ENCODE measurements around the gene HSPG2. TPM values are rescaled to one million over a fixed set of nuclear protein-coding genes. Genes with fewer than 3 reads are reported as not detected.
"Not testable (repeated sequence)": the region's sequence is repeated elsewhere in the genome, so short reads cannot be mapped to it uniquely, and the experiment has no call there.

Gene HSPG2
- 0.91 and 1.3 TPM in 2 replicates for total RNA-seq

DNA sequence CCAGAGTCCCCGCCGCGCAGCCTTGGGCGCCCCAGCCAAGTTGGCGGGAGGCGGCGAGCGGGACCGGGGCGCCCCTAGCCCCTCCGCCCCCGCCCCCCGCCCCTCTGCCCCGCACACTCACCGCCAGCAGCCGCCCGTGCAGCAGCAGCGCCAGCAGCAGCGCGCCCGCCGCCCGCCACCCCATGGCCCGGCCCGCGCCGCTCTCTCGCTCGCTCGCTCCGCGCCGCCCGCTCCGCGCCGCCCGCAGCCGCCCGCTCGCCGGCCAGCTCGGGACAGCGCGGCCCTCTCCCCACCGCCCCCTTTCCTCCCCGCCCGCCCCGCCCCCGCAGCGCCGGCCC, at the start of gene HSPG2:
Gene HSPG2, minus strand, starts transcription at position 277 of the 338 bp plus-strand sequence. Its CDS starts 93 bp downstream, at position 184.
- intact Hi-C loops (cut with micrococcal nuclease), result no loop called here

DNA sequence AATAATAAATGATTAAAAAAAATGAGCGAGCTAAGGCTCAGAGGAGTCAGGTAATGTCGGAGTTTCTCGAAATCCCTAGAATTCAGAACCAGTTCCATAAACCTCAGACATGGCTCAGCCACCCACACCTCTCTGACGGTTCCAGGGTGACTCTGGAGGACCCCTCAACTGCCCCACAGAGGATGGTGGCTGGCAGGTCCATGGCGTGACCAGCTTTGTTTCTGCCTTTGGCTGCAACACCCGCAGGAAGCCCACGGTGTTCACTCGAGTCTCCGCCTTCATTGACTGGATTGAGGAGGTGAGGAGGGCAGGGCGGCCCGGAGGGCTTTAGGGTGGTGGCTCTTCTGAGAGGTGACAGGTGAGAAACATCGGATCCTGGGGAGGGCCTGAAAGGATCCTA, 49.3 kb upstream of the HSPG2 start:
- intact Hi-C loops (cut with micrococcal nuclease), result loop anchor here (2.0 kb wide), 1 partner anchor 22 kb away; no protein-coding TSS in a partner anchor

DNA sequence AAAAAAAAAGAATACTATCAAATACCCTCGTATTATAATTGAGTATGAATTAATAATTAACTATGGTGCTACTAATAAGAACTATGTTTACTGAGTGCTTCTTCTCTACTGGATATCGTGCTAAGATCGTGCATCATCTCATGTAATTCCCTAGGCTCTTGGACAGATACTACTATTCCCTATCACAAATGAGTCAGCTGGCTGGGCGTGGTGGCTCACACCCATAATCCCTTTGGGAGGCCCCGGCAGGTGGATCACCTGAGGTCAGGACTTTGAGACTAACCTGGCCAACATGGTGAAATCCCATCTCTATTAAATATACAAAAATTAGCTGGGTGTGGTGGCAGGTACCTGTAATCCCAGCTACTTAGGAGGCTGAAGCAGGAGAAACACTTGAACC, 48.8 kb upstream of the HSPG2 start:
- intact Hi-C loops (cut with micrococcal nuclease), result loop anchor here (2.0 kb wide), 1 partner anchor 23 kb away; no protein-coding TSS in a partner anchor

DNA sequence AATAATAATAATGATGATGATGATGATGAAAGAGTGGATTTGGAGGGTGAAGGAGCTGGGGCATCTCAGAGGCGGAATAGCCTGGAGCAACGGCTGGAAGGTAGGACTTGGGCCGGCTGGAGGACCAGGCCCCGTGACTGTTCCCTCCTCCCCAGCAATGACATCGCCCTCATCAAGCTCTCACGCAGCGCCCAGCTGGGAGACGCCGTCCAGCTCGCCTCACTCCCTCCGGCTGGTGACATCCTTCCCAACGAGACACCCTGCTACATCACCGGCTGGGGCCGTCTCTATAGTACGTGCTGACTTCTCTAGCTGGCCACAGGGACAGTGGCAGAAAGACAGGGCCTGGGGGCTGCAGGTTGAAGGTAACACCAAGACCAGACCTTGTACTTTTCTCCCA, 46.4 kb upstream of the HSPG2 start:
- intact Hi-C loops (cut with micrococcal nuclease), result not testable (repeated sequence)

DNA sequence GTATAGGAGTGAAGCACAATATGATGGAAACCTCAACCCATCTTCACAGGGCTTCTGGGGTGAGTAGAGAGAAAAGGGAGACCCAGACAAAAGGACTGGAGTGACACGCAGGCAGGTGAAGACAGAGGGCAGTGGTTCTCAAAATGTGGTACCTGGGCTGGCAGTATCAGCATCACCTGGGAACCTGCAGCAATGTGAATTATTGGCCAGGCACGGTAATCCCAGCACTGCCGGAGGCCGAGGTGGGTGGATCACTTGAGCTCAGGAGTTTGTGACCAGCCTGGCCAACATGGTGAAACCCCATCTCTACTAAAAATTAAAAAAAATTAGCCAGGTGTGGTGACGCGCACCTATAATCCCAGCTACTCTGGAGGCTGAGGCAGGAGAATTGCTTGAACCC, 45.0 kb upstream of the HSPG2 start:
- intact Hi-C loops (cut with micrococcal nuclease), result not testable (repeated sequence)

DNA sequence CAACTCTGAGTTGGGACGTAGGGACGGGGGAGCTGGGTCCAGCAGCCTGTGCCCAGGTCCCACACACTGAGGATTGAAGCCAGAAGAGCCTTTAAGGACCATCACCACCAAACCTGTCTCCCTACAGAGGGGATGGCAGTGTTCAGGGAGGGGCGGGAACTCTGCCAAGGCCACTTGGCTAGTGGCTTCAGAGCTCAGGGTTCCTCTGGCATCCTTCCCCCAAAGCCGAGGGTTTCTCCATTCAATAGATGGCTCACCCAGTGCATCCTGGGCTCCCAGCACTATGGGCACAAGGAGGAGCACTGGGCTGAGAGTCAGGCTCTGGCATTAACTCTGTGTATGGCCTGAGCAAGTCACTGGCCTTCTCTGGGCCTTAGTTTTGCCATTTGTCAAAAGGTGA, 44.1 kb upstream of the HSPG2 start:
- intact Hi-C loops (cut with micrococcal nuclease), result not testable (repeated sequence)

DNA sequence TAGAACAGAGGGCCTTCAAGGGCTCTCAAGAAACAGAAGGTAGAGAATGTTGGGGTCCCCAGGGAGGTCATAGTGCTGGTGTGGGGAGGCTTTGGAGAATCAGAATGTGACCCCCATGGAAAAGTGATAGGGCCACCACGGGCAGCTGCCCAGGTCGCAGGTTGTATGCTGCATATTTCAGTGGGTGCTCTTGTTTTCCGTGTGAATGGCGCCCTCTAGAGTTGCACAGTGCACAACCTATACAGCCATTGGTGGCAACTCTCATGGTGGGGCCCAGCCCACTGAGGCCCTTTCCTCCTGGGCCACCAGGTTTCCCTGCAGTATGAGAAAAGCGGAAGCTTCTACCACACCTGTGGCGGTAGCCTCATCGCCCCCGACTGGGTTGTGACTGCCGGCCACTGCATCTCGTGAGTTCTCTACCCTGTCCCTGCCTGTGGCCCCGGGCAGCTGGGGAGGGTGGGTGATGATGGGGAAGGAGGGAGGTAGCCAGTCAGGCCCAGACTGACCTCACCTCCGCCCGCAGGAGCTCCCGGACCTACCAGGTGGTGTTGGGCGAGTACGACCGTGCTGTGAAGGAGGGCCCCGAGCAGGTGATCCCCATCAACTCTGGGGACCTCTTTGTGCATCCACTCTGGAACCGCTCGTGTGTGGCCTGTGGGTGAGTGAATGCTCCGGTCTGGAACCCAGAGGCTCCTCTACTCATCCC, 43.6 kb upstream of the HSPG2 start:
- intact Hi-C loops (cut with micrococcal nuclease), result not testable (repeated sequence)

DNA sequence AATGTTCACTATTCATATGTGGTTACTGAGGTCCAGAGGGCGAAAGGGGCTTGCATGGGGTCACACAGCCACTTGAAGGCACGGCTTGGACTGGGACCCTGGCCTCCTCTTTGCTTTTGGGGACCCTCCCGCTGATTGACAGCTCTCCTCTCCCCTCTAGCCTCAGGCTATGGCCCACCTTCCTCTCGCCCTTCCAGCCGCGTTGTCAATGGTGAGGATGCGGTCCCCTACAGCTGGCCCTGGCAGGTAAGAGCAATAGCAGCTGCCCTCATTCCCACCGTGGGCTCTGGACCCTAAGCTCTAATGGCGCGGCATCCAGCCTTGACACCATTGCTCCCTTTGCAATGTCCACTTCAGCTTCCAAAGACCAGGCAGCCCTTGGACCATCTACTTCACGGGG, 41.1 kb upstream of the HSPG2 start:
- intact Hi-C loops (cut with micrococcal nuclease), result not testable (repeated sequence)

DNA sequence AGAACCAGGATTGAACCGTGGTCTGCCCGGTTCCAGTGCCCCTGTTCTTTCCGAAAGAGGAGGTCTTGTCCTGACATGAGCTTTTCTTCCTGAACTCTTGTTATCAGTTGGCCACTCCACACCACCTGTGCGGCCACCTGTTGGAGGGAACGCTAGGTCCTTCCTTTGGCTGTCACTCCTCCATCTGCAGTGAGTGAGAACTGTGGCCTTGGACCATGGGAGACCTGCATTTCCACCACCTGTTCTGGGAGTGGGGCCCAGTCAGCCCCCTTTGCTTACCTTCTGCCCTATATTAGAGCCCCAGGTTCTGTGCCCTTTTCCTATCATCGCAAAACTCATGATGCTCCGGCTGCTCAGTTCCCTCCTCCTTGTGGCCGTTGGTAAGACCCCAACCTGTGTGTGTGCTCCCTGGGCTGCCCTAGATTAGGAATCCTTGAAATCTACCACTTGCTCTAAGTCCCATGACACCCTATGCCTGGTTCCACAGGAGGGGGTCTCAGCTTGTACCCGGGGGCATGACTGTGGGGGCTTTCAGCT, 39.7 kb upstream of the HSPG2 start, which contains the start of gene CELA3B:
Gene CELA3B, plus strand, starts transcription at position 320 of the 537 bp plus-strand sequence. Its CDS starts 18 bp downstream, at position 338.
- intact Hi-C loops (cut with micrococcal nuclease), result not testable (repeated sequence)

DNA sequence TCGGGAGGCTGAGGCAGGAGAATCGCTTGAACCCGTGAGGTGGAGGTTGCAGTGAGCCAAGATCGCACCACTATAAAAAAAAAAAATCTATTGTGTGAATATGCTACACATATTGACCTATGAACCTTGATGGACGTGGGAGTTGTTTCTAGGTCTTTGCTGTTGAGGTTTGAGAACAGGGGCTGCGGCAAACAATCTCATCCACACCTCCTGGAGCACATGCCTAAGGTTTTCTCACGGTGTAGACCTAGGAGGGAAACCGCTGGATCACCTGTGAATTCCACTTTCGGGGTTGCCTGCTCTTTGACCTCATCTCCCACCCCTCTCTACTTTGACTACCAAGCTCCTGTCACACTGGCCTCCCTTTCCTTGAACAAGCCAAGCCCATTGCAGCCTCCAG, 38.2 kb upstream of the HSPG2 start:
- intact Hi-C loops (cut with micrococcal nuclease), result not testable (repeated sequence)

DNA sequence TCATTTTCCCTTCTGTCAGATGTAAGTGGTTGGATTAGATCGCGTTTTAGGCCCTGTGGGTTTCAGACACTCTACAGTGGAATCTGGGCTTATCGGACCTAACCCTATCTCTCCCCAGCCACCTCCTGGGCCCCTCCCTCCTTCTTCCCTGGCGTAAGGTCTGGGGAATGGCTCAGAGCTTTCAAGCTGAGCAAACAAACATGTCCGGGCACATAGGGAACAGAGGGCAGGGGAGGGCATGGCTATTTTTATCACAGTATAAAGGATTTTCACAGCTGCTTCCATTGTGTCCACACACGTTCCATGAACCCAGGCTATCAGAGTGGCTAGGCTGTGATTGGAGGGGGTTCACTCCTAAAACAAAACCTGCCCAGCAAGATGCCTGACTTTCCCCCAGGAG, 37.6 kb upstream of the HSPG2 start:
- intact Hi-C loops (cut with micrococcal nuclease), result not testable (repeated sequence)

DNA sequence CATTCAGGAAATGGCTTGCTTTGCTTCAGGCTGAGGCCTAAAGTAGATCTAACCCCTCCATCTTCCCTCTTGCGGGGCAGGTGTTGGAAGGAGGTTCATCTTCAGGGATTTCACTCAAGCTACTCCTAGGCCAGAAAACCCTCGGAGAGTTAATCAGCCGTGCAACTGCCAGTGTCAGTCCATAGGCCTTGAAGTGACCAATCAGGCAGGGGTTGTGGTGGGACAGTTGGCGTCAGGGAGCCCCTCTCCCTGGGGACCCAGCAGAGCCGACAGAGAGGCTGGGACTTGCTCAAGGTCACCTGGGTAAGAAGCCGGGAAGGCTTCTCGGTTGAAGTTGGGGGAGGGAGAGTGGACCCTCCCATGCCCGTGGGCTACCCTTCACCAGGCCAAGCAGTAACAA, 36.8 kb upstream of the HSPG2 start:
- intact Hi-C loops (cut with micrococcal nuclease), result not testable (repeated sequence)

DNA sequence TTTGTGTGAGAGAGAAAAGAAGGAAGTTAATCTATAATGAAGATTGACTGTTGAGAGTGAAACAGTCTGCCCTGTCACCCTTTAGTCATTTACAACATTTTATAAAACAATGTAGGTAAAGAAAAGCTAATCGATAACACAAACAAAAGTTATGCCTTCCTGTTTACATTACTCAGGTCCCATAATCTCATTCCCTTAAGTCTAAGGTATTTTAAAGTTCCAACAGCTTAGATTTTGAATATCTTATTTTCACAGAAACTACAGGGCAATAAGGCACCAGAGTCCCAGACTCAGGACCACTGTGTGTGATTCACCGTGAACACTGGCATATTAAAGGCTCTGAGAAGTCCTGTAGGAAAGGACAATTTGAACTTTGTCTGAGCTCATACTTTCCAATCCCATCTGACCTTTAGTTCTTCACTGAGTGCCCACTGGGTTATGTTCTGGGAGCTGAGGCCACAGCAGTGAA, 35.9 kb upstream of the HSPG2 start:
- intact Hi-C loops (cut with micrococcal nuclease), result not testable (repeated sequence)

DNA sequence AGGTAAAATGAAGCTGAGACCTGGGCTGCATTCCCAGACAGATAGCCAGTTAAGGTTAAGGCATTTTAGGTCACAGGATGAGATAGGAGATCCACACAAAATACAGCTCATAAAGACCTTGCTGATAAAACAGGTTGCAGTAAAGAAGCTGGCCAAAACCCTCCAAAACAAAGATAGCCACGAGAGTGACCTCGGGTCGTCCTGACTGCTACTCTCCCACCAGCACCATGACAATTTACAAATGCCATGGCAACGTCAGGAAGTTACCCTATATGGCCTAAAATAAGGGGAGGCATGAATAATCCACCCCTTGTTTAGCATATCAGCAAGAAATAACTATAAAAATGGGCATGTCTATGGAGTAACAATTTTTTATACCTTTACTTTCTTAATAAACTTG, 33.4 kb upstream of the HSPG2 start:
- intact Hi-C loops (cut with micrococcal nuclease), result not testable (repeated sequence)

DNA sequence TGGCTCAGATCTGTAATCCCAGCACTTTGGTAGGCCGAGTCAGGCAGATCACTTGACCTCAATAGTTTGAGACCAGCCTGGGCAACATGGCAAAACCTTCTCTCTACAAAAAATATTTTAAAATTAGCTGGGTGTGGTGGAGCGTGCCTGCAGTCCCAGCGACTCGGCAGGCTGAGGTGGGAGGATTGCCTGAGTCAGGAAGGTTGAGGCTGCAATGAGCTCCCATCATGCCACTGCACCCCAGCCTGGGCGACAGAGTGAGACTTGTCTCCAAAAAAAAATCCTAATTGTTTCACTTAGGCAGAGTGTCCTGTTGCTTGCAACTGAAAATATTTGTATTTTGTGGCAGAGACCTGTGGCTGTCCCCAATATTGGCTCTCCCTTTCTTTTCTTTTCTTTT, 32.0 kb upstream of the HSPG2 start:
- intact Hi-C loops (cut with micrococcal nuclease), result not testable (repeated sequence)

DNA sequence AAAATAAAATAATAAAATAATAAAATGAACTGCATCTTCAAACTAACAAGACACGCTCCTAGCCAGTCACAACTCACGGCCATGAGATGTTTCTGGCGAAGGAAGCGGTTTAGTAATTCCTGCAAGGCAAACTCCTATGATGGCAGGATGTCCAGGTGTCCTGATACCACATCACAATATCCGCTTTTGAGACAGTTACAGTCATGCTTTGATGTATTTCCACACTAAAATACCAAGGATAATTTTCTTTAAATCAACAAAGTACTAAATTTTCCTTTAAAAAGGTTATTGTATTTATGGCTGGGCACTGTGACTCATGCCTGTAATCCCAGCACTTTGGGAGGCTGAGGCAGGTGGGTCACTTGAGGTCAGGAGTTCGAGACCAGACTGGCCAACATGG, 30.1 kb upstream of the HSPG2 start:
- intact Hi-C loops (cut with micrococcal nuclease), result not testable (repeated sequence)

DNA sequence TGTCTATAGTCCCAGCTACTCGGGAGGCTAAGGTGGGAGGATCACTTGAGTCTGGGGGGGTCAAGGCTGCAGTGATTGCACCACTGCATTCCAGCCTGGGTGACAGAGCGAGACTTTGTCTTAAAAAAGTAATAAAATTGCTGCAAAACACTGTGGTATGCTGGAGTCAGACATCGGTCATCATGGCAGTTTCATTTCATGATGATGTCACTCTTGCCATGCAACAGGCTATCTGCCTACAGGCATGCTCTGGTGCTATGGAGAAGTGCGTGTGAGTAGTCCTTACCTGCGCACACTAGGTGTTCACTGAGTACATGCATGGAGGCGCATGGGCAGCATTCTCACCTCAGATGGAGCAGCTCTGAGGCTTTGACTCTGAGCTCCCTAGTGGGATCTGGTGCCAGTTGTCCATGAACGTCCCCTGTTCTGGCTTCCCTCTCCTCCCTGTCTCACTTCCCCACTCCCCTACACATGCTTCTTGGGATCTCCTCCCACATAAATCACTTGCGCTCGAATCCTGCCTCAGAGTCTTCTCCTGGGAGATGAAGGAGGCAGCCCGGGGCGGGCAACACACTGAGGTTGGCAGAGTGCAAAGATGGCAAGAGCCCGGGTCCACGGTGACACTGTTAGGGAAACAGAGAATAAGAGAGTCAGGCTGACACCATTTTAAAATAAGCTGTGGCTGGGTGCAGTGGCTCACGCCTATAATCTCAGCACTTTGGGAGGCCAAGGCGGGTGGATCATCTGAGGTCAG, 29.3 kb upstream of the HSPG2 start:
- intact Hi-C loops (cut with micrococcal nuclease), result no loop called here

DNA sequence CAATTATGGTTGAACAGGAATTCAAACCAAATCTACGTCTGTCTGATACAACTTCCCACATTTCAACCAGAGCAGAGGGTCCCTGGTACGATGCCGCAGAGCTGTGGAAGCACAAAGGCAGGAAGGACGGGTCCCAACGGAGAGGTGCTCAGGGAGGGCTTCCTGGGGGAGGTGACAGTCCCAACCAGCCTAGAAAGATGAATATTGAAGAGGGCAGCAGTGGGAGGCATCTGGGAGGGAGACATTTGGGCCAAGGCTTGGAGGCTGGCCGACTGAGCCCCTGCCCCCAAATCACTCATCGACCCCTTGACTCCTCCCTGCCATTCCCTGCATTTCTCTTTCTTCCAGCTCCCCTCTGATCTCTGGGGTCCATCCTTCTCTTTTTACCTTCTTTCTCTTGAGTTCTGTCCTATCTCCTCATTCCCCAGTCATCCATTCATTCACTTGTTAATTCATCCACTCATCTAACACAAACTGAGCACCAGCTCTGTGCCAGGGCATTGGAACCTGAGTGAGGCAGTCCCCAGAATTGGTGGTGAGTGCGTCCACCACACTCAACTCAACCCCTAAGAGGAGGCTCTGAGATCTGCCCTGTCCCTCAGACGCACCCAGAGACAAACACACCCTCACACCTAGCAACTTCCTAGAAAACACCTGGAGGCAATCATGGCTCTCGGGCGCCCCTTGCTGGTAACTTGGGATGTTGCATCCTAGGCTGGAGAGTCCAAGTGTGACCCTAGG, 26.5 kb upstream of the HSPG2 start:
- intact Hi-C loops (cut with micrococcal nuclease), result loop anchor here (5.0 kb wide), 1 partner anchor 261 kb away; no protein-coding TSS in a partner anchor

DNA sequence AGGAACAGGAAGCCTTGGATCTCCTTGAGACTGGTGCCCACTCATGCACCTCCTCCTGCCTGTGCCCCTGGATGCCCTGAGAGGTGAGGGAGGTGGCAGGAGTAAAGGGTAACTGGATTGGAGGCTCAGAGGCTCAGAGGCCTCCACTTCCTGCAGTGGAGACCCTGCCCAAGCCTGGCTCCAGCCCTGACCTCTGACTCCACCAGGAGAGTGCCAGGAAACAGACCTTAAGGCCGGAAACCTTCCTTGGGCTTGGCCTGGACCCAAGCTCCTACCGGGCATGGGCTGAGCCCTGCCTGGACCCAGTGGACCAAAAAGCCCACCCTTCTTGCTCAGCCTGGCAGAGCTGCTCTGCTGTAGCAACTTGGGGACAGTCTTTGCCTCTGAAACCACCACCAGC, 24.7 kb upstream of the HSPG2 start:
- intact Hi-C loops (cut with micrococcal nuclease), result loop anchor here (5.0 kb wide), 1 partner anchor 259 kb away; no protein-coding TSS in a partner anchor

DNA sequence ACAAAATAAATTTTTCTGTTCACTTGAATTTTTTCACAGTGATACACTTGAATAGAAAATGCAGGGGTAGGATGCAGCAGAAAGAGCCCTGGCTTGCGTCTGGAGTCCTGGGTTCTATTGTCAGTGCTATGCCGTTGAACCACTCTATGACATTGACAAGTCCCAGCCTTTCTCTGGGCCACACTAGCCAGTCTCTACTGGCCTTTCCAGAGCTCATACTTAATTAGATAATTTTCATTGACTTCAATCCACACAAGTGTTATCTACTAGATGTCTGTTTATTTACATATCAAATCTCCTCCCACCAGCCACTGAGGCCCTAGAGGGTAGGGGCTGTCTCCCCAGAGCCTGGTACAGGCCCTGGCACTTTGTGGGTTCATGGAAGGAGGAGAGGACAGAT, 24.2 kb upstream of the HSPG2 start:
- intact Hi-C loops (cut with micrococcal nuclease), result loop anchor here (5.0 kb wide), 1 partner anchor 259 kb away; no protein-coding TSS in a partner anchor
